ENCODE data around the gene PHC1.

GRCh38 chr12:8980137-8980536 lies 65.8 kb downstream of the PHC1 start:
- TF ChIP-seq CTCF (IDR thresholded peaks at IDR 0.05) (no peak), POLR2AphosphoS5 (IDR thresholded peaks at IDR 0.05) (no peak), POLR2A (IDR thresholded peaks at IDR 0.05) (no peak)
